Gastrocnemius medialis (tissue), 4 donors: ENCODE data around the gene KCNQ2.

Experiments used
- POLR2A ChIP-seq, 2 donors: fragments of 450-650 bp; IDR thresholded peaks; one replicate each; pipeline ENCODE4 v1.6.1; 2017; ENCODE audit warnings: antibody characterized with exemption in 2 of 2, mild to moderate bottlenecking in 2 of 2, moderate library complexity in 2 of 2
- TF ChIP-seq, protein P1 (sequence below), 5 experiments: fragments of 450-650 bp in 3 of 5; fragments of 200-600 bp in 2 of 5; sonication (generic) in 2 of 5; IDR thresholded peaks in 4 of 5; conservative IDR thresholded peaks in 1 of 5; 1 replicate in 4 of 5; 2 replicates in 1 of 5; pipeline ENCODE4 v1.5.1; 2016 to 2019; ENCODE audit warnings: antibody characterized with exemption in 5 of 5, mild to moderate bottlenecking in 3 of 5, moderate library complexity in 3 of 5

DNA sequence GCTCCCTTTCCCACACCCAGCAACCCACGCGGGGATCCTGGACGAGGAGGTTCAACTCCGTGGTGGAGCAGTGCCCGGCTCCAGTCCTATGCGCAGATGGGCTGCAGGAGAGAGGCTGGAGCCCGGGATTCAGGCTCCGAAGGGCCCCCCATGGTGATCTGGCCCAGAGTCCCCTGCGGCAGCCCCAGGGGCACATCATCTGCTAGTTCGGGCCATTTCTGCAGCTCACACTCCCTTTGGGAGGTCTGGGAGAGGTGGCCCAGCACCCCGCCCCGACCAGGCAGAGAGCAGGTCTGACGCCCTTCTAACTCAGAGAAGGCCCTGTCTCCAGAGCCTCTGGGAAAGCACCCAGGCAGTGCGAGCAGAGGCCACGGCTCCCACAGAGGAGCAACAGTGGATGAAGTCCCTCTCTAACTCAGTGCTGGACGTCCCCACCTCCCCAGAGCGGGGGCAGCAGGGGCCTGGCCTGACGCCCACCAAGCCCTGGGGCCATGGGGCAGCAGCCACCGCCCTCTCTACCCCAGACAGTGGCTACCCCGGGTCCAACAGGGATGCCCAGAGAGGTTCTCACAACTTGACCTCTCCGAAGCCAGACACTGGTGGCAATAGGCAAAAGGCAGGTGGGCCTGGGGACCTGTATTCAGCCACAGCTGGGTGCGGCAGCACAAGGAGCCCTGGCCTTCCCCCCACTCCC lies 3.3 kb downstream of the KCNQ2 start:
- TF ChIP-seq, protein P1, sequence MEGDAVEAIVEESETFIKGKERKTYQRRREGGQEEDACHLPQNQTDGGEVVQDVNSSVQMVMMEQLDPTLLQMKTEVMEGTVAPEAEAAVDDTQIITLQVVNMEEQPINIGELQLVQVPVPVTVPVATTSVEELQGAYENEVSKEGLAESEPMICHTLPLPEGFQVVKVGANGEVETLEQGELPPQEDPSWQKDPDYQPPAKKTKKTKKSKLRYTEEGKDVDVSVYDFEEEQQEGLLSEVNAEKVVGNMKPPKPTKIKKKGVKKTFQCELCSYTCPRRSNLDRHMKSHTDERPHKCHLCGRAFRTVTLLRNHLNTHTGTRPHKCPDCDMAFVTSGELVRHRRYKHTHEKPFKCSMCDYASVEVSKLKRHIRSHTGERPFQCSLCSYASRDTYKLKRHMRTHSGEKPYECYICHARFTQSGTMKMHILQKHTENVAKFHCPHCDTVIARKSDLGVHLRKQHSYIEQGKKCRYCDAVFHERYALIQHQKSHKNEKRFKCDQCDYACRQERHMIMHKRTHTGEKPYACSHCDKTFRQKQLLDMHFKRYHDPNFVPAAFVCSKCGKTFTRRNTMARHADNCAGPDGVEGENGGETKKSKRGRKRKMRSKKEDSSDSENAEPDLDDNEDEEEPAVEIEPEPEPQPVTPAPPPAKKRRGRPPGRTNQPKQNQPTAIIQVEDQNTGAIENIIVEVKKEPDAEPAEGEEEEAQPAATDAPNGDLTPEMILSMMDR (IDR thresholded peaks at IDR 0.05 in 4 of 5, conservative IDR thresholded peaks at IDR 0.05 in 1 of 5): no peak
- TF ChIP-seq POLR2A (IDR thresholded peaks at IDR 0.05): no peak
